Hepatocyte (in vitro differentiated cells): ENCODE results near the gene SLC26A11.

Experiments
- CTCF ChIP-seq: fragments of 200-600 bp; sonication (generic); IDR thresholded peaks from 2 replicates; pipeline ENCODE4 v1.5.1; 2016; ENCODE audit warnings: antibody characterized with exemption, mild to moderate bottlenecking; ENCODE audit not compliant: poor library complexity
- EZH2 ChIP-seq: fragments of 200-600 bp; sonication (generic); IDR thresholded peaks from 2 replicates; pipeline ENCODE4 v1.6.1; 2016; ENCODE audit warnings: antibody characterized with exemption, mild to moderate bottlenecking, borderline replicate concordance
- EZH2phosphoT487 ChIP-seq: fragments of 200-600 bp; sonication (generic); IDR thresholded peaks from one replicate; pipeline ENCODE4 v1.6.1; 2018; ENCODE audit warnings: antibody characterized with exemption, mild to moderate bottlenecking, low read depth, moderate library complexity; ENCODE audit not compliant: unreplicated experiment, severe bottlenecking

DNA sequence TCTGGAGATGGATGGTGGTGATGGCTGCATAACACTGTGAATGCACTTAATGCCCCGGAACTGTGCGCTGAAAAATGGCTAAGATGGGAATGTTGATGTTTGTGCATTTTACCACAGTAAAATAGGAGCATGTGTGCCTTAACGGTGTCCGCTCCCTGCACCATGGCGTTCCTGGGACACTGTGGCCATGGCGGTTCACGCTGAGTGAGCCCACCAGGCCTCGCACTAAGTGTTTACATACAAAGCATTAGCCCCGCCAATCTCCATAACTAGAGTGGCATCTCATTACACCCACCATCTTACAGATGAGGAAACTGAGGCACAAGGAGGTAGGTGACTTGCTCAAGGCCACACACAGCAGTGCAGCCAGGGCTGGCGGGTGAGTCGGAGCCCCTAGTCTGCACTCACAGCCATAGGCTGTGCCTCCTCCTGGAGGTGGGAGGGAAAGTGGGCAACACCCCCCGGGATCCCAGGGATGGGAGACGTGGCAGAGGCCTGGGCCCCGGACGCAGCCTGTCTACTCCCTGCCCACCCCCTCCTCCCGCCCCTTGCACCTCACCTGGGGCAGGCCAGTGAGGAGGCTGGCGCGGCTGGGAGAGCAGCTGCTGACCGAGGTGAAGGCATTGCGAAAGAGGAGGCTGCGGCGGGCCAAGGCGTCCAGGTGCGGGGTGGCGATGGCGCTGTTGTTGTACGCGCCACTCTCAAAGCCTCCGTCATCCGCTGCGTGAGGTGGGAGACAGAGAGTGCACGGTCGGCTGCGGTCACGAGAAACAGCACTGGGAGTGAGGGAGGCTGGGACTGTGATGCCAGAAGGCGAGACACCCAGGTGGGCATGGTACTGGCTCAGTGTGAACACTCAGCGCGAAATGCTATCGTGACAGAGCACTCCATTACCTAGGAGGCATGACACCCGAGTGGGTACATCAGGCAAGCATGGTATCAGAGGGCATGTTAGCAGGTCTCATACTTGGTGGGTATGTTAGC is 3.5 kb upstream of the SLC26A11 start:
- TF ChIP-seq CTCF (no peak), EZH2phosphoT487 (no peak), EZH2 (no peak)
